HEK293 (cell line): ENCODE data around the gene DLL4.

Experiments
- CTCF ChIA-PET: fragments of 350-600 bp; formaldehyde crosslinking; extraction: SDS; loops from one replicate; lab custom pipeline; 2021; ENCODE audit warnings: antibody characterized with exemption; lab: Yijun Ruan, JAX
- POLR2A ChIA-PET: fragments of 300-600 bp; formaldehyde crosslinking; extraction: SDS; loops from one replicate; lab custom pipeline; 2020; ENCODE audit warnings: antibody characterized with exemption, inconsistent platforms; lab: Yijun Ruan, JAX
- H3K27ac ChIP-seq: fragments of 200-500 bp; sonication (Bioruptor generic); 2 replicates; pipeline ENCODE4 v1.5.1; 2014; ENCODE audit warnings: low read depth, low read length, control low read depth, inconsistent platforms; ENCODE audit errors: extremely low read depth
- H3K36me3 ChIP-seq, 2 experiments: fragments of 200-500 bp in 1 of 2; sonication (Bioruptor generic) in 1 of 2; 1 replicate in 1 of 2; 2 replicates in 1 of 2; pipeline ENCODE4 v1.5.1; 2014 to 2017; ENCODE audit warnings: inconsistent platforms in 2 of 2, low read length in 2 of 2; ENCODE audit not compliant: control insufficient read depth in 2 of 2, insufficient read depth in 1 of 2
- H3K4me1 ChIP-seq: fragments of 200-500 bp; sonication (Bioruptor generic); 2 replicates; pipeline ENCODE4 v1.5.1; 2014; ENCODE audit warnings: mild to moderate bottlenecking, low read length, inconsistent platforms; ENCODE audit not compliant: control insufficient read depth, insufficient read depth
- H3K4me3 ChIP-seq: 2 replicates; pipeline ENCODE4 v1.5.1; 2011; ENCODE audit warnings: low read depth, mild to moderate bottlenecking, control low read depth, low read length, moderate library complexity
- H3K9me3 ChIP-seq: fragments of 200-500 bp; sonication (Bioruptor generic); 2 replicates; pipeline ENCODE4 v1.5.1; 2014; ENCODE audit warnings: low read depth, low read length, inconsistent platforms; ENCODE audit not compliant: control insufficient read depth, insufficient read depth
- BCL11B ChIP-seq: fragments of 450-650 bp; formaldehyde crosslinking; IDR thresholded peaks from 2 replicates; pipeline ENCODE4 v1.5.1; 2016; ENCODE audit warnings: low read depth, missing biosample characterization, missing genetic modification characterization
- EGR2 ChIP-seq: fragments of 450-650 bp; formaldehyde crosslinking; IDR thresholded peaks from 2 replicates; pipeline ENCODE4 v1.5.1; 2016; ENCODE audit warnings: low read depth, missing biosample characterization, missing genetic modification characterization
- FEZF1 ChIP-seq: fragments of 450-650 bp; formaldehyde crosslinking; IDR thresholded peaks from 2 replicates; pipeline ENCODE4 v1.5.1; 2016; ENCODE audit warnings: missing biosample characterization, missing genetic modification characterization
- KLF1 ChIP-seq: fragments of 450-650 bp; formaldehyde crosslinking; IDR thresholded peaks from 2 replicates; pipeline ENCODE4 v1.5.1; 2016; ENCODE audit warnings: missing biosample characterization, missing genetic modification characterization
- KLF7 ChIP-seq: fragments of 450-650 bp; formaldehyde crosslinking; IDR thresholded peaks from 2 replicates; pipeline ENCODE4 v1.5.1; 2016; ENCODE audit warnings: missing biosample characterization, missing genetic modification characterization, borderline replicate concordance
- MZF1 ChIP-seq: fragments of 450-650 bp; formaldehyde crosslinking; IDR thresholded peaks from 2 replicates; pipeline ENCODE4 v1.5.1; 2017; ENCODE audit warnings: missing biosample characterization, missing genetic modification characterization, borderline replicate concordance
- SALL2 ChIP-seq: fragments of 450-650 bp; formaldehyde crosslinking; IDR thresholded peaks from 2 replicates; pipeline ENCODE4 v1.5.0; 2017; ENCODE audit warnings: missing biosample characterization, mild to moderate bottlenecking, missing genetic modification characterization, borderline replicate concordance
- SCRT1 ChIP-seq: fragments of 450-650 bp; formaldehyde crosslinking; IDR thresholded peaks from 2 replicates; pipeline ENCODE4 v1.5.1; 2016; ENCODE audit warnings: missing biosample characterization, missing genetic modification characterization, borderline replicate concordance
- ZBTB1 ChIP-seq: fragments of 450-650 bp; formaldehyde crosslinking; IDR thresholded peaks from 2 replicates; pipeline ENCODE4 v1.5.1; 2016; ENCODE audit warnings: missing biosample characterization, missing genetic modification characterization
- ZBTB20 ChIP-seq: fragments of 450-650 bp; formaldehyde crosslinking; IDR thresholded peaks from 2 replicates; pipeline ENCODE4 v1.5.1; 2016; ENCODE audit warnings: missing biosample characterization, missing genetic modification characterization
- ZBTB21 ChIP-seq: fragments of 450-650 bp; formaldehyde crosslinking; IDR thresholded peaks from 2 replicates; pipeline ENCODE4 v1.5.1; 2017; ENCODE audit warnings: missing biosample characterization, missing genetic modification characterization
- ZFHX2 ChIP-seq: fragments of 450-650 bp; formaldehyde crosslinking; conservative IDR thresholded peaks from 2 replicates; pipeline ENCODE4 v1.5.1; 2016; ENCODE audit warnings: missing biosample characterization, missing genetic modification characterization
- ZNF132 ChIP-seq: fragments of 450-650 bp; formaldehyde crosslinking; IDR thresholded peaks from 2 replicates; pipeline ENCODE4 v1.5.1; 2017; ENCODE audit warnings: missing biosample characterization, missing genetic modification characterization, borderline replicate concordance
- ZNF146 ChIP-seq: fragments of 450-650 bp; formaldehyde crosslinking; IDR thresholded peaks from 2 replicates; pipeline ENCODE4 v1.5.1; 2016; ENCODE audit warnings: missing biosample characterization, missing genetic modification characterization
- ZNF2 ChIP-seq: fragments of 450-650 bp; formaldehyde crosslinking; IDR thresholded peaks from 2 replicates; pipeline ENCODE4 v1.5.1; 2016; ENCODE audit warnings: missing biosample characterization, missing genetic modification characterization
- ZNF423 ChIP-seq: fragments of 450-650 bp; formaldehyde crosslinking; IDR thresholded peaks from 2 replicates; pipeline ENCODE4 v1.5.1; 2016; ENCODE audit warnings: missing biosample characterization, missing genetic modification characterization
- ZNF530 ChIP-seq: fragments of 450-650 bp; formaldehyde crosslinking; IDR thresholded peaks from 2 replicates; pipeline ENCODE4 v1.5.1; 2016; ENCODE audit warnings: low read depth, missing biosample characterization, missing genetic modification characterization
- ZNF585B ChIP-seq: fragments of 450-650 bp; formaldehyde crosslinking; IDR thresholded peaks from 2 replicates; pipeline ENCODE4 v1.5.1; 2016; ENCODE audit warnings: missing biosample characterization, missing genetic modification characterization
- ZNF701 ChIP-seq: fragments of 450-650 bp; formaldehyde crosslinking; IDR thresholded peaks from 2 replicates; pipeline ENCODE4 v1.5.1; 2016; ENCODE audit warnings: missing biosample characterization, missing genetic modification characterization
- ZNF747 ChIP-seq: fragments of 450-650 bp; formaldehyde crosslinking; IDR thresholded peaks from 2 replicates; pipeline ENCODE4 v1.5.1; 2016; ENCODE audit warnings: missing biosample characterization, missing genetic modification characterization
- ZNF768 ChIP-seq: fragments of 450-650 bp; formaldehyde crosslinking; IDR thresholded peaks from 2 replicates; pipeline ENCODE4 v1.5.1; 2018; ENCODE audit warnings: missing biosample characterization, mild to moderate bottlenecking, missing genetic modification characterization
- TF ChIP-seq, protein P1 (sequence below): fragments of 450-650 bp; formaldehyde crosslinking; IDR thresholded peaks from 2 replicates; pipeline ENCODE4 v1.5.1; 2016; ENCODE audit warnings: missing biosample characterization, missing genetic modification characterization, low read depth
- TF ChIP-seq, protein P2 (sequence below): fragments of 450-650 bp; IDR thresholded peaks from 2 replicates; pipeline ENCODE4 v1.5.1; 2018; ENCODE audit warnings: missing biosample characterization, mild to moderate bottlenecking, missing genetic modification characterization

Gene DLL4

GRCh38 chr15:40969363-40969762, 40.2 kb downstream of the DLL4 start (continued):
- TF ChIP-seq SALL2 (tag by site-specific recombination) (no peak), ZNF423 (tag by site-specific recombination) (no peak), KLF7 (tag by site-specific recombination) (no peak), ZNF747 (no peak), ZBTB1 (tag by site-specific recombination) (no peak), ZBTB21 (tag by site-specific recombination) (no peak), ZNF146 (tag by site-specific recombination) (no peak), ZNF2 (tag by site-specific recombination) (no peak), ZBTB20 (no peak), ZNF132 (tag by site-specific recombination) (no peak), MZF1 (tag by site-specific recombination) (no peak), ZNF530 (tag by site-specific recombination) (no peak)
- TF ChIP-seq, protein P1, sequence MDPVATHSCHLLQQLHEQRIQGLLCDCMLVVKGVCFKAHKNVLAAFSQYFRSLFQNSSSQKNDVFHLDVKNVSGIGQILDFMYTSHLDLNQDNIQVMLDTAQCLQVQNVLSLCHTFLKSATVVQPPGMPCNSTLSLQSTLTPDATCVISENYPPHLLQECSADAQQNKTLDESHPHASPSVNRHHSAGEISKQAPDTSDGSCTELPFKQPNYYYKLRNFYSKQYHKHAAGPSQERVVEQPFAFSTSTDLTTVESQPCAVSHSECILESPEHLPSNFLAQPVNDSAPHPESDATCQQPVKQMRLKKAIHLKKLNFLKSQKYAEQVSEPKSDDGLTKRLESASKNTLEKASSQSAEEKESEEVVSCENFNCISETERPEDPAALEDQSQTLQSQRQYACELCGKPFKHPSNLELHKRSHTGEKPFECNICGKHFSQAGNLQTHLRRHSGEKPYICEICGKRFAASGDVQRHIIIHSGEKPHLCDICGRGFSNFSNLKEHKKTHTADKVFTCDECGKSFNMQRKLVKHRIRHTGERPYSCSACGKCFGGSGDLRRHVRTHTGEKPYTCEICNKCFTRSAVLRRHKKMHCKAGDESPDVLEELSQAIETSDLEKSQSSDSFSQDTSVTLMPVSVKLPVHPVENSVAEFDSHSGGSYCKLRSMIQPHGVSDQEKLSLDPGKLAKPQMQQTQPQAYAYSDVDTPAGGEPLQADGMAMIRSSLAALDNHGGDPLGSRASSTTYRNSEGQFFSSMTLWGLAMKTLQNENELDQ (tag by site-specific recombination), result no peak
- TF ChIP-seq, all 188 proteins: peak for 0

GRCh38 chr15:40974879-40975278, 45.7 kb downstream of the DLL4 start:
- POLR2A ChIA-PET, result no interaction called here

GRCh38 chr15:40976819-40977218, 47.7 kb downstream of the DLL4 start:
- Histone ChIP-seq H3K4me3 (no peak overlapping the region), H3K36me3 (peaks cover 0 to 51% of the 10 kb centered on the region in 2 experiments; a peak in 2 of 3 replicates), H3K4me1 (no peaks in the 10 kb centered on the region), H3K27ac (no peak overlapping the region), H3K9me3 (no peaks in the 10 kb centered on the region)
- TF ChIP-seq ZFHX2 (tag by site-specific recombination) (peak; percentile 42), FEZF1 (no peak), SCRT1 (tag by site-specific recombination) (no peak), SALL2 (tag by site-specific recombination) (no peak), ZNF585B (tag by site-specific recombination) (no peak), EGR2 (tag by site-specific recombination) (0 out of 2 replicates have a peak, but pooled peaks have one; percentile 35), ZNF701 (tag by site-specific recombination) (no peak), ZNF768 (no peak)
- POLR2A ChIA-PET, result interaction anchor here (0.7 kb wide), 1 partner anchor 8 kb away, joined by 4 read pairs; no protein-coding TSS in a partner anchor
- CTCF ChIA-PET, result interaction anchor here (0.6 kb wide), 1 partner anchor 12 kb away, joined by 3 read pairs; no protein-coding TSS in a partner anchor

More at GRCh38 chr15:40974879-40975278, 45.7 kb downstream of the DLL4 start:
- TF ChIP-seq BCL11B (tag by site-specific recombination) (no peak), KLF1 (tag by site-specific recombination) (no peak)
- TF ChIP-seq, protein P2, sequence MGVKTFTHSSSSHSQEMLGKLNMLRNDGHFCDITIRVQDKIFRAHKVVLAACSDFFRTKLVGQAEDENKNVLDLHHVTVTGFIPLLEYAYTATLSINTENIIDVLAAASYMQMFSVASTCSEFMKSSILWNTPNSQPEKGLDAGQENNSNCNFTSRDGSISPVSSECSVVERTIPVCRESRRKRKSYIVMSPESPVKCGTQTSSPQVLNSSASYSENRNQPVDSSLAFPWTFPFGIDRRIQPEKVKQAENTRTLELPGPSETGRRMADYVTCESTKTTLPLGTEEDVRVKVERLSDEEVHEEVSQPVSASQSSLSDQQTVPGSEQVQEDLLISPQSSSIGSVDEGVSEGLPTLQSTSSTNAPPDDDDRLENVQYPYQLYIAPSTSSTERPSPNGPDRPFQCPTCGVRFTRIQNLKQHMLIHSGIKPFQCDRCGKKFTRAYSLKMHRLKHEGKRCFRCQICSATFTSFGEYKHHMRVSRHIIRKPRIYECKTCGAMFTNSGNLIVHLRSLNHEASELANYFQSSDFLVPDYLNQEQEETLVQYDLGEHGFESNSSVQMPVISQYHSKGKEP (tag by site-specific recombination), result no peak
- H3K4me3 ChIP-seq, result no peak overlapping the region
- no peaks in the 10 kb centered on the region for H3K4me1 ChIP-seq
- H3K27ac ChIP-seq, result no peak overlapping the region
- CTCF ChIA-PET, result interaction anchor here (0.7 to 1.2 kb wide), 2 partner anchors 20 to 29 kb away, joined by 3 read pairs; no protein-coding TSS in a partner anchor
- peaks cover 0 to 31% of the 10 kb centered on the region in 2 experiments; a peak in 1 of 3 replicates for H3K36me3 ChIP-seq
- H3K9me3 ChIP-seq, result no peaks in the 10 kb centered on the region
